ENCODE measurements around the gene CTBP2. TPM values are rescaled to one million over a fixed set of nuclear protein-coding genes. Genes with fewer than 3 reads are reported as not detected.
"Not testable (repeated sequence)": the region's sequence is repeated elsewhere in the genome, so short reads cannot be mapped to it uniquely, and the experiment has no call there.

The CTBP2 gene
- total and polyA plus RNA-seq, 8 donors = 21.3 to 169 (median 61.6) TPM

- Histone ChIP-seq H3K4me3 (peak overlapping the region; percentile 37 to 40 (median 38)), H3K27me3 (no peaks in the 10 kb centered on the region), H3K27ac (peak overlapping the region; percentile 87 to 100 (median 98)), H3K9me3 (no peaks in the 10 kb centered on the region), H3K4me1 (peaks cover 80 to 100% (median 95%) of the 10 kb centered on the region in 4 donors), H3K36me3 (peaks cover 0 to 4% (median 0%) of the 10 kb centered on the region in 4 donors)
- TF ChIP-seq EP300 (IDR thresholded peaks at IDR 0.05) = no peak
- TF ChIP-seq CTCF (IDR thresholded peaks at IDR 0.05) = no peak
- TF ChIP-seq POLR2AphosphoS5 (IDR thresholded peaks at IDR 0.05) = peak in 2 of 3 donors; percentile 9 to 22
- peak; percentile 72 to 75 for DNase-seq
- WGBS, 5 donors = 26 to 38% (median 31%) methylated on average over 15 to 21 of the region's 21 CpGs
- intact Hi-C loops (cut with DNase I; ENCODE audit: low total_unique reads) = no loop called here
These were observed 7.7 kb downstream of the CTBP2 start for GRCh38 chr10:125152450-125153368.

DNA sequence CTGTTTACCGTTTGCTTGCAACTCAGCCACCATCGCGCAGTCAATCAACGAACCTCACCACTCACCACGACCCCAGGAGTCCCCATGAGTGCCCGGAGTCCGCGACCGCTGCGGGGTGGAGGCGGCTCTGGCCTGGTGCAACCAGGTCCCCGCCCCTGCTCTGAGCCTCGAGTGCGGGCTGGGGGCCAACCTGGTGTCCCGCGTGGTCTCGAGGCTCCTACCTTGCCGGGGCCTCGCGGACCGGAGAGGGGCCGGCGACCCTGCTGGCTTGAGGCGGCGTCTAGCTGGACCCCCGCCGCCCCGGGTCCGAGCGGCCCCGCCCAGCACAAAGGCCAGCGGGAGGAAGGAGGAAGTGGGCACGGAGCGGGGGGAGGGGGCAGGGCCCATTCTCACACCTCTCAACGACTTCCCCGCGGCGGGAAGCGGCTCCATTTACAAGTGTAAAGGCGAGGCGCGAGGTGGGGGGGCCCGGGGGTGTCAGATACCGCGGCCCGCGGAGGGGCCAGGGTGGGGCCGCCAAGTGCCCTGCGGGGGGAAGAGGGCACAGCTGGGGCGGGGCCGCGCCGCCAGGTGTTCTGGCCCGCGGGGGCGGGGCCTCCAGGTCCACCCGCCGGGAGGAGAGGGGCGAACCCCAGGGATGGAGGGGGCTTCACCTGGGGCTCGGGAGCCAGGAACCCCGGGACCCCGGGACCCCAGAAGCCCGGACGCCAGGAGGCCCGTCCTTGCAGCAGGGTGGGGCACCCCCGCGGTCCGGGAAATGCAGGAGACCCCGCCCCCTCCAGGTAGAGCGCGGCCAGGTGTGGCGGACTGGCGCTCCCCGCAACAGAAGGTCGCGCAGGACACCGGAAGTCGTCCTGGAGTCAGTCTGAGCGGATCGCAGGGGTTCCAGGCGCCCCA, 8.6 kb downstream of the CTBP2 start:
- peak overlapping the region; percentile 87 to 100 (median 98) for H3K27ac ChIP-seq
- WGBS, 5 donors = 20 to 38% (median 26%) methylated on average over 29 to 81 of the region's 81 CpGs
- intact Hi-C loops (cut with DNase I; ENCODE audit: low total_unique reads) = no loop called here
- DNase-seq = peak; percentile 70 to 82
- TF ChIP-seq POLR2A (IDR thresholded peaks at IDR 0.05) = no peak
- no peak for TF ChIP-seq CTCF (IDR thresholded peaks at IDR 0.05)
- TF ChIP-seq EP300 (IDR thresholded peaks at IDR 0.05) = no peak
- TF ChIP-seq POLR2AphosphoS5 (IDR thresholded peaks at IDR 0.05) = no peak
- no peaks in the 10 kb centered on the region for H3K27me3 ChIP-seq
- H3K9me3 ChIP-seq = no peaks in the 10 kb centered on the region
- H3K4me3 ChIP-seq = peak overlapping the region; percentile 37 to 40 (median 38)
- peaks cover 0 to 4% (median 0%) of the 10 kb centered on the region in 4 donors for H3K36me3 ChIP-seq
- peaks cover 89 to 100% (median 96%) of the 10 kb centered on the region in 4 donors for H3K4me1 ChIP-seq

GRCh38 chr10:125151170-125151552, 9.2 kb downstream of the CTBP2 start:
- Histone ChIP-seq H3K4me1 (peaks cover 92 to 100% (median 97%) of the 10 kb centered on the region in 4 donors), H3K9me3 (no peaks in the 10 kb centered on the region)

GRCh38 chr10:125150376-125151083, 9.8 kb downstream of the CTBP2 start:
- Histone ChIP-seq H3K27ac (peak overlapping the region; percentile 87 to 100 (median 98)), H3K4me1 (peaks cover 92 to 100% (median 97%) of the 10 kb centered on the region in 4 donors)
- DNase-seq; H3K4me3 ChIP-seq; H3K9me3 ChIP-seq; H3K27me3 ChIP-seq; intact Hi-C loops (cut with DNase I; ENCODE audit: low total_unique reads); H3K36me3 ChIP-seq: not testable (repeated sequence)
- WGBS, 5 donors = 47 to 58% (median 56%) methylated on average over 16 of the region's 16 CpGs

More at GRCh38 chr10:125151170-125151552, 9.2 kb downstream of the CTBP2 start:
- Histone ChIP-seq H3K27me3 (no peaks in the 10 kb centered on the region), H3K27ac (peak overlapping the region; percentile 87 to 100 (median 98)), H3K4me3 (peak overlapping the region in 1 of 4 donors; percentile 40), H3K36me3 (peaks cover 0 to 4% (median 0%) of the 10 kb centered on the region in 4 donors)
- DNase-seq = no peak
- intact Hi-C loops (cut with DNase I; ENCODE audit: low total_unique reads) = no loop called here
- TF ChIP-seq EP300 (IDR thresholded peaks at IDR 0.05) (no peak), POLR2AphosphoS5 (IDR thresholded peaks at IDR 0.05) (no peak), CTCF (IDR thresholded peaks at IDR 0.05) (no peak), POLR2A (IDR thresholded peaks at IDR 0.05) (no peak)
- WGBS, 5 donors = 85 to 90% (median 90%) methylated on average over 20 to 24 of the region's 24 CpGs

All from stomach (tissue), 9 donors.